GM12872 (cell line): ENCODE results near the gene HEG1.

Experiments used
- TF ChIP-seq, protein P1 (sequence below): IDR thresholded peaks from 3 replicates; pipeline ENCODE4 v1.5.1; 2011; ENCODE audit warnings: low read depth, mild to moderate bottlenecking, low read length, moderate library complexity; ENCODE audit not compliant: insufficient read depth

Gene HEG1

DNA sequence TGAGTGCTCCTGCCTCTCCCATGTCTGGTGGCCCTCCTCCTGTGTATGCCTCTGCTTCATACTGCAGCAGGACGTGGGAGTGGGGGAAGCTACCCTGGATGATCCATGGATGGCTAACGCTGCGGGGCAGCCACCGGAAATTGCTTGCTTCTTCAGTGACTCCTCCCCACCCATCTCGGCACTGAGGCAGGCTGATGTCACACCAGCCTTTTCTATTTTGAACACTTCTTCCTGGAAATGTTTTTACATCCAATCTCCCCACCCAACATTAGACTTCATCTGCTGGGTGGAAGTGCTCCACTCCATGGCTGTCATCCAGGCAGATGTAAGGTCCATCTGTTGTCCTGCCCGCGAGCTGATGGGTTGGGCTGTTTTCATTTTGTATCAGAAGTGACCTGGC lies 62.3 kb downstream of the HEG1 start:
- TF ChIP-seq, protein P1, sequence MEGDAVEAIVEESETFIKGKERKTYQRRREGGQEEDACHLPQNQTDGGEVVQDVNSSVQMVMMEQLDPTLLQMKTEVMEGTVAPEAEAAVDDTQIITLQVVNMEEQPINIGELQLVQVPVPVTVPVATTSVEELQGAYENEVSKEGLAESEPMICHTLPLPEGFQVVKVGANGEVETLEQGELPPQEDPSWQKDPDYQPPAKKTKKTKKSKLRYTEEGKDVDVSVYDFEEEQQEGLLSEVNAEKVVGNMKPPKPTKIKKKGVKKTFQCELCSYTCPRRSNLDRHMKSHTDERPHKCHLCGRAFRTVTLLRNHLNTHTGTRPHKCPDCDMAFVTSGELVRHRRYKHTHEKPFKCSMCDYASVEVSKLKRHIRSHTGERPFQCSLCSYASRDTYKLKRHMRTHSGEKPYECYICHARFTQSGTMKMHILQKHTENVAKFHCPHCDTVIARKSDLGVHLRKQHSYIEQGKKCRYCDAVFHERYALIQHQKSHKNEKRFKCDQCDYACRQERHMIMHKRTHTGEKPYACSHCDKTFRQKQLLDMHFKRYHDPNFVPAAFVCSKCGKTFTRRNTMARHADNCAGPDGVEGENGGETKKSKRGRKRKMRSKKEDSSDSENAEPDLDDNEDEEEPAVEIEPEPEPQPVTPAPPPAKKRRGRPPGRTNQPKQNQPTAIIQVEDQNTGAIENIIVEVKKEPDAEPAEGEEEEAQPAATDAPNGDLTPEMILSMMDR, result no peak

DNA sequence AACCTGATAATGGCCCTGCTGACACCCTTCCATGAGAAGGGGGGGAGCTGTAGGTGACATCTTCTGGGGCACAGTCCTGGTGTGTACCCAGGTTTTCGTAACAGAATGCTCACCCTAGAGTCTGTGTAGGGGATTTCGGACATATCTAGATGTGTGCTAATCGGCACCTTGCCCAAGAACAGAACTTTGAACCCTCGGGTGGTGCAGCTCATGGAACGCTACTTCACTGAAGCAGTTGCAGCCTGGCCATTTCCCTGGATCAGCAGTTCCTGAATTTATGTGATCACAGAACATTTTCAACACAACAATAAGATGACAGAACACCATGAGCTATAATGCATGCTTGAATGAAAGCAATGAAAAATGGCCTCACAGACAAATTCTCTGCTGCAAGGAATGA lies 63.8 kb downstream of the HEG1 start:
- TF ChIP-seq, protein P1, result no peak

DNA sequence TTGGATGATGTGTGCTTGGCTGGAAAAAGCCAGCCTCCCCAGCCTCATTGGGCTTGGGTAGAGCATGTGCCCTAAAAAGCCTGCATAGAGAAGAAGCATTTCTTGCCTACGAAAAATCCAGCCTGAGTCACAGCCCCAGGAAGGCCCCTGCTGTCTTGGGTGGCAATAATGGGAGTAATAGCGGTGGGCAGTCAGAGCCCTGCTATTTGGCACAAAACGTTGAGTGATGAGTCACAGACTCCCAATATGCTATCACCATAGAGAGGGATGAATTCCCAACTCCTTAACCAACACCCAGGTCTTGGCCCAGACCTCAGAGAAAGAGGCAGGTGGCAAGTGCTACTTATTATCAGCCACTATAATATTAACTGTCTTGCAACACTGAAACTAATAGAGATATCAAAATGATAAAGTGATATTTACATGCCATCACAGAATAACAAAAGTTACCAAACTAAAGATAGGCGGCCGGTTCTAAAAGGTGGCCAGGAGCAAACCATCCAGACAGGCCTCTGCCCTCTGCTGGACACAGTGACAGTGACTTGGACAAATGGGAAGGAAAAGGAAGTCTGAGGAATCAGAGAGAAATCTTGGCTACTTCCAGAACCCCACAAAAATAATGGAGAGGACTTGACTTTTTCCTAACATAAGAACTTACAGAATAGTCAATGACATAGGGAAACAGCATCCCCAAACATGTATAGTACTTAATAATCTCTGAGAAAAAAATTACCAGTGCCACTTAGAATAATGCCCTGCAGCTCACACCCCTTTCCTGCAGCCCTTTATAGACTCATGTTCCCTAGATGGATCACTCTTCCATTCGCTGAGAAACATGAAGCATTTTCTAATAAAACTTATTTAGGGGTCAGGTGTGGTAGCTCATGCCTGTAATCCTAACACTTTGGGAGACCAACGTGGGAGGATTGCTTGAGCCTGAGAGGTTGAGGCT lies 69.3 kb downstream of the HEG1 start:
- TF ChIP-seq, protein P1, result peak; percentile 22; the same call in 1 of the 3 replicates

DNA sequence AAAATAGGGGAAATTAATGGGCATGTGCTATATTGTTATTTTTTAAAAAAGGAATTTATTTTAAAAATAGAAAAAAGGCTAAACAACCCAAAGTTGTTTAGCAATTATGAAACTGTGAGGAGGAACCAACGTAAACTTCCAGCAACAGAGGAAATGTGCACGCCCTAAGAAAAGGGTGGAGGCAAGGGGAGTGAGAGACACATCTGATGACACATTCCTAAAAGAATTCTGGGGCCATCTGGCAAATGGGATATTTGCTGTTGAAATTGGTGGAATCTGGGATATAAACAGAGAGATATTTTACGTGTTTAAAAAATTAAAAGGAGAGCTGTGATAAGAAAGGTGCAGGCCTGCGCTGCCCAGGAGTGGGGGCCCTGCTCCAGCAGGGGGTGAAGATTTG lies 70.4 kb downstream of the HEG1 start:
- TF ChIP-seq, protein P1, result no peak

DNA sequence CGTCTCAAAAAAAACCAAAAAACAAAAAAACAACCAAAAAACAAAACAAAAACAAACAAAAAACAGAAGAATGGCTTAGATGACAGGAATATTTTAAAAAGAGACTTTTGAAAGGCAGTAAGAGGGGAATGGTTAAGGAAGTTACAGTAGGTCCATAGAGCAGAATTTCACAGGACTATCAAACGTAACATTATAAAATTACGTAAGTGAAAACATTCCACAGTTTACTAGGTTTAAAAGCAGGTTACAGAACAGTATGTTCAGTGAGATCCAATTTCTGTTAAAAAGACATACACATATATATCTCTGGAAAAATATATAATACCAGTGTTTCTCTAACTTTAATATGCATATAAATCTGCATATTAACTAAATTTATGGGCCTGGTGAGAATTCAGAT lies 71.0 kb downstream of the HEG1 start:
- TF ChIP-seq, protein P1, result no peak

DNA sequence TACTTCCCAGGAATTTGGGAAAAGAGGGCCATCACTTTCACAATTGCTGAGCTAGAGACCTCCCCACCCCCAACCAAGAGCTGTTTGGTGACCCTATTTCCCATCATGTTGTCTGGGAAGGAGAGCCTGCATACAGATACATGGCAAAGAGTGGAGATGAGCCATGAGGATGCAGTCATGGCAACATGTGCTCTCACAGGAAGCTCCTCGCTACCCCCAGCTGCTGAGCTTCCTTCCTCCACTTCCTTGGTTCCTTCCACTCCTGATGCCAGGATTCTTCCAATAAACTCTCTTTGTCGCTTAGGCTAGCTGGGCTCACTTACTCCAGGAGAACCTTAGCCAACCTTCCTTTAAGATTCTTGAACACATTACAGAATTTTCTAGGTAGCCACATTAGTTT lies 72.9 kb downstream of the HEG1 start:
- TF ChIP-seq, protein P1, result no peak

DNA sequence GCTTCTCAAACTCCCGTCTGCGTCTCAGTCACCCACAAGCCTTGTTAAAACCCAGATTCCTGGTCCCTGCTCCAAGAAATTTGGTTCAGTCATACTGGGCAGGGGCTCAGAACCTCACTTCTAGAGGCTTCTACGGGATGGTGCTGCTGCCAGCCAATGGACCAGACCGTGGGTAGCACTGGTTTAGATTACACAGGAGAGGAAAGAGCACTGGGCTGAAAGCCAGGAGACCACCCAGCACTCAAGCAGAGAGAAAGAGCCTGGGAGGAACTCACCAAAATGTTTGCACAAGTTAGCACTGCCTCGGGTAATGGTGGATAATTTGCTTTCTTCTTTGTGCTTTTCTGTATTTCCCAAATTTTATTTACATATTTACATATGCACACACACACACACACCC lies 74.3 kb downstream of the HEG1 start:
- TF ChIP-seq, protein P1, result no peak
